IMR-90 (cell line): ENCODE data around the gene CASK. TPM values are rescaled to one million over a fixed set of nuclear protein-coding genes. Genes with fewer than 3 reads are reported as not detected.

Experiments
- ATAC-seq: fragments of 200-7000 bp; cut with Tn5 transposase; 2 replicates; pipeline ENCODE4 v1.9.1; 2020; ENCODE audit warnings: low read depth, mild to moderate bottlenecking, moderate library complexity
- BruUV-seq: library from RNA; stranded (reverse); fragments of 400-500 nt; replicated peaks from 2 replicates; lab custom pipeline; 2021; lab: Mats Ljungman, UMichigan
- CTCF ChIA-PET: fragments of 300-600 bp; formaldehyde crosslinking; extraction: SDS; loops from one replicate; lab custom pipeline; 2021; ENCODE audit warnings: antibody characterized with exemption; lab: Yijun Ruan, JAX
- POLR2A ChIA-PET: fragments of 300-600 bp; sonication (Branson Sonifier 250); formaldehyde crosslinking; loops from one replicate; lab custom pipeline; 2022; ENCODE audit warnings: antibody characterized with exemption; ENCODE audit not compliant: unreplicated experiment; lab: Charles Lee
- DNase-seq: peaks from one replicate; pipeline ENCODE4 v3.0.0; 2013
- H2AFZ ChIP-seq: replicated peaks from 2 replicates; pipeline ENCODE3; 2013; ENCODE audit warnings: low read length, mild to moderate bottlenecking; ENCODE audit not compliant: poor library complexity
- H2AK5ac ChIP-seq: 2 replicates; pipeline ENCODE4 v1.6.1; 2013; ENCODE audit warnings: low read depth, low read length, inconsistent platforms
- H2AK9ac ChIP-seq: replicated peaks from 2 replicates; pipeline ENCODE3; 2013; ENCODE audit warnings: mild to moderate bottlenecking, low read depth, low read length, moderate library complexity; ENCODE audit not compliant: poor library complexity
- H2BK120ac ChIP-seq: 2 replicates; pipeline ENCODE4 v1.6.1; 2013; ENCODE audit warnings: low read depth, low read length, inconsistent platforms
- H2BK15ac ChIP-seq: 3 replicates; pipeline ENCODE4 v1.6.1; 2013; ENCODE audit warnings: low read depth, low read length, inconsistent platforms
- H2BK20ac ChIP-seq: 2 replicates; pipeline ENCODE4 v1.6.1; 2013; ENCODE audit warnings: low read depth, mild to moderate bottlenecking, inconsistent platforms, low read length, moderate library complexity
- H2BK5ac ChIP-seq: 2 replicates; pipeline ENCODE4 v1.6.1; 2013; ENCODE audit warnings: mild to moderate bottlenecking, low read depth, low read length, inconsistent platforms; ENCODE audit not compliant: poor library complexity, severe bottlenecking
- H3K14ac ChIP-seq: replicated peaks from 2 replicates; pipeline ENCODE4 v1.6.1; 2013; ENCODE audit warnings: low read depth, low read length, inconsistent platforms
- H3K18ac ChIP-seq: 2 replicates; pipeline ENCODE4 v1.6.1; 2013; ENCODE audit warnings: low read depth, low read length, control low read depth
- H3K23ac ChIP-seq: 2 replicates; pipeline ENCODE4 v1.6.1; 2013; ENCODE audit warnings: low read depth, low read length, inconsistent platforms
- H3K27ac ChIP-seq: 2 replicates; pipeline ENCODE4 v1.5.1; 2013; ENCODE audit warnings: mild to moderate bottlenecking, control low read depth, low read length; ENCODE audit not compliant: insufficient read depth
- H3K27me3 ChIP-seq: 2 replicates; pipeline ENCODE4 v1.6.1; 2013; ENCODE audit warnings: low read length; ENCODE audit not compliant: control insufficient read depth, insufficient read depth
- H3K36me3 ChIP-seq: 2 replicates; pipeline ENCODE4 v1.6.1; 2013; ENCODE audit warnings: low read length, mixed read lengths; ENCODE audit not compliant: control insufficient read depth, insufficient read depth
- H3K4ac ChIP-seq: 2 replicates; pipeline ENCODE4 v1.6.1; 2013; ENCODE audit warnings: low read depth, low read length, inconsistent platforms
- H3K4me1 ChIP-seq: 2 replicates; pipeline ENCODE4 v1.6.1; 2013; ENCODE audit warnings: low read length, mixed read lengths; ENCODE audit not compliant: control insufficient read depth, insufficient read depth
- H3K4me2 ChIP-seq: 2 replicates; pipeline ENCODE4 v1.6.1; 2013; ENCODE audit warnings: low read depth, mild to moderate bottlenecking, control low read depth, low read length, moderate library complexity
- H3K4me3 ChIP-seq: 2 replicates; pipeline ENCODE4 v1.5.1; 2013; ENCODE audit warnings: low read depth, mild to moderate bottlenecking, control low read depth, low read length, moderate library complexity; ENCODE audit not compliant: insufficient read depth
- H3K56ac ChIP-seq: 2 replicates; pipeline ENCODE4 v1.6.1; 2013; ENCODE audit warnings: low read length, inconsistent platforms; ENCODE audit not compliant: insufficient read depth; ENCODE audit errors: extremely low read depth
- H3K79me1 ChIP-seq, 2 experiments: 2 replicates each; pipeline ENCODE4 v1.6.1; 2013; ENCODE audit warnings: low read length in 2 of 2, inconsistent platforms in 1 of 2, low read depth in 1 of 2
- H3K9ac ChIP-seq: 2 replicates; pipeline ENCODE4 v1.6.1; 2013; ENCODE audit warnings: low read depth, low read length, control low read depth
- H3K9me1 ChIP-seq: 2 replicates; pipeline ENCODE4 v1.6.1; 2013; ENCODE audit warnings: low read length, inconsistent platforms; ENCODE audit not compliant: insufficient read depth
- H3K9me3 ChIP-seq: 2 replicates; pipeline ENCODE4 v1.6.1; 2013; ENCODE audit warnings: low read length; ENCODE audit not compliant: control insufficient read depth, insufficient read depth
- H4K20me1 ChIP-seq: 2 replicates; pipeline ENCODE4 v1.6.1; 2013; ENCODE audit warnings: low read length, inconsistent platforms; ENCODE audit not compliant: insufficient read depth
- H4K5ac ChIP-seq: 2 replicates; pipeline ENCODE4 v1.6.1; 2013; ENCODE audit warnings: mild to moderate bottlenecking, low read depth, low read length, control low read depth
- H4K8ac ChIP-seq, 2 experiments: 2 replicates each; pipeline ENCODE4 v1.6.1; 2013; ENCODE audit warnings: low read depth in 2 of 2, low read length in 2 of 2, control low read depth in 1 of 2, inconsistent platforms in 1 of 2
- H4K91ac ChIP-seq: 2 replicates; pipeline ENCODE4 v1.6.1; 2013; ENCODE audit warnings: low read depth, low read length, inconsistent platforms; ENCODE audit not compliant: insufficient read depth
- BHLHE40 ChIP-seq: fragments of 150-350 bp; IDR thresholded peaks from 2 replicates; pipeline ENCODE4 v1.6.1; 2016; ENCODE audit warnings: mild to moderate bottlenecking, low read depth, low read length
- CEBPB ChIP-seq: IDR thresholded peaks from 2 replicates; pipeline ENCODE4 v1.6.1; 2012; ENCODE audit warnings: low read depth, low read length, improper control_type of control experiment
- CTCF ChIP-seq: conservative IDR thresholded peaks from 2 replicates; pipeline ENCODE4 v1.5.1; 2012; ENCODE audit warnings: mild to moderate bottlenecking, low read depth, low read length, improper control_type of control experiment
- MAZ ChIP-seq: IDR thresholded peaks from 2 replicates; pipeline ENCODE4 v1.6.1; 2012; ENCODE audit warnings: low read depth, mild to moderate bottlenecking, low read length, improper control_type of control experiment, moderate library complexity, borderline replicate concordance
- RFX5 ChIP-seq: IDR thresholded peaks from 2 replicates; pipeline ENCODE4 v1.8.0; 2012; ENCODE audit warnings: low read depth, mild to moderate bottlenecking, low read length, moderate library complexity
- SMC3 ChIP-seq: fragments of 150-350 bp; IDR thresholded peaks from 2 replicates; pipeline ENCODE4 v1.6.1; 2016; ENCODE audit warnings: low read depth, mild to moderate bottlenecking, antibody characterized with exemption, low read length, moderate library complexity
- WGBS, 2 experiments: methylation state at CpG; one replicate each; pipeline versions ENCODE4 v1.1.5 to v1.1.7; 2013; ENCODE audit warnings: missing lambda C conversion rate in 2 of 2; ENCODE audit not compliant: insufficient read length in 1 of 2; ENCODE audit errors: extremely low coverage in 2 of 2; 5-methylcytosine and 5-hydroxymethylcytosine counted together
- dilution Hi-C: fragments of 300-500 bp; cut with HindIII; formaldehyde crosslinking; loops from one replicate; pipeline ENCODE4 v1.14.3; 2018; ENCODE audit warnings: low sequenced_read_pairs; ENCODE audit not compliant: unreplicated experiment
- in situ Hi-C: fragments of 300-500 bp; cut with MboI; formaldehyde crosslinking; loops from 3 replicates; pipeline ENCODE4 v1.14.3; 2019; ENCODE audit warnings: low sequenced_read_pairs, inconsistent platforms, mixed read lengths
- intact Hi-C: fragments of 100-400 bp; cut with micrococcal nuclease; formaldehyde crosslinking; loops from 2 replicates; pipeline ENCODE4 v1.10.0; 2022
- polyA plus RNA-seq, 3 experiments: library from polyadenylated mRNA; depleted of rRNA; stranded (reverse); fragments of >200 nt; gene quantifications; 2 replicates each; pipeline ENCODE4 v1.2.3, GENCODE V29; 2012; ENCODE audit warnings: low replicate concordance in 1 of 3
- total RNA-seq: library from RNA; depleted of rRNA; stranded (reverse); fragments of >200 nt; gene quantifications from 2 replicates; pipeline ENCODE4 v1.2.3, GENCODE V29; 2012

Gene CASK
- total and polyA plus RNA-seq, 2 of the 4 experiments (the other 2 are of a cell fraction) = 9.4 to 17.7 TPM

GRCh38 chrX:41519468-41519867, 403.9 kb downstream of the CASK start:
- BruUV-seq = no TSS peak
- TF ChIP-seq CTCF (no peak), SMC3 (no peak), CEBPB (no peak), BHLHE40 (no peak), RFX5 (no peak), MAZ (no peak)
- Histone ChIP-seq H2BK15ac (no peak overlapping the region), H3K27ac (no peak overlapping the region), H3K56ac (no peak overlapping the region), H2BK5ac (no peak overlapping the region), H2BK120ac (no peak overlapping the region), H4K8ac (no peak overlapping the region), H3K9ac (no peak overlapping the region), H3K18ac (no peak overlapping the region), H4K91ac (no peak overlapping the region), H3K9me3 (no peaks in the 10 kb centered on the region), H3K27me3 (peaks cover 13% of the 10 kb centered on the region), H3K23ac (no peak overlapping the region), H3K36me3 (peaks cover 5% of the 10 kb centered on the region), H3K4me3 (no peak overlapping the region), H3K79me1 (no peaks in the 10 kb centered on the region; a peak in 1 of 4 replicates), H3K4ac (no peak overlapping the region), H3K4me1 (no peaks in the 10 kb centered on the region), H4K5ac (no peak overlapping the region), H2AK5ac (no peak overlapping the region), H2AFZ (no peak overlapping the region), H4K20me1 (no peaks in the 10 kb centered on the region), H3K14ac (no peak overlapping the region), H2AK9ac (no peak overlapping the region), H2BK20ac (no peak overlapping the region), H3K9me1 (no peaks in the 10 kb centered on the region; the same call in 1 of the 2 replicates), H3K4me2 (no peak overlapping the region)
- CTCF ChIA-PET = no interaction called here
- dilution Hi-C loops (no loop called here), in situ Hi-C loops (no loop called here), intact Hi-C loops (no loop called here)
- no CpG with 5 or more reads among the region's 5 CpGs for WGBS, 2 experiments
- no peak for ATAC-seq
- POLR2A ChIA-PET = no interaction called here
- no peak for DNase-seq
